Hypothalamus (tissue), 51 donors: ENCODE measurements around the gene ITPKB.

Experiments used
- DNase-seq, 51 donors: peaks; one replicate each; lab custom pipeline; 2025; lab: John Stamatoyannopoulos, UW

The ITPKB gene

DNA sequence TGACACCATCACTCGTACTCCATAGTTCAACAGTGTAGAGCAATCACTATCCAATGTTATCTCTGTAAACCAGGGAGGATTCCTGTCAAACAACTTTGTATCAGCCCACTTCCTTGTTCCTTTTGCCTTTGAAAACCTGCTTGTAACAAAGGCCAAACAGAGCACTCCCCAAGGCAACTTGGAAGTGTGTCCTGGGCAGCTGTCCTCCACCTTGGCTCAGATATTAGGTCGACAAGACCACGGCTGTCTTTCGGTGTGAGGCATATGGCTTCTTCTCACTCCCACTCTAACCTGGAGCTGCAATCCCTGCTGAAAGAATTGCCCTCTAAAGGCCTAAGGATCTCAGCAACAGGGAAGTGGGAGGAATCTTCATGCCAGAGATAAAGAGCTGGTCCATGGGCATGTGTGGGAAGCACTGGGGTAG, 66.7 kb downstream of the ITPKB start:
- DNase-seq = no peak

DNA sequence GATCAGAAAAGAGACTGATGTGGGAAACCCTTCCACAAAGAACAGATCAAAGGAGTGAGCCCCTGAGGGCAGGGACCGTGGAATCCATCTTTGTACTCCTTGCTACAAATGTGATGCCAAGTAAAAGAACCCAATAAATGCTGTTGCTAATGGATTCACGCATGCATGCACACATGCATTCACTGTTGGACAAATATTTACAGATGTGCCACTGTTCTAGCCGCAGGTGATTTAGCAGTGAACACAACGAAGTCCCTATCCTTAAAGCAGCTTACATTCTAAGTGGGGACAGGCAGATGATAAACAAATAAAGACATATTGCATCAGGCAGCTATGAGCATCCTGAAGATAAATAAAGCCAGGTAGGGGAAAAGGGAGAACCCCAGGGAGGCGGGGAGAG, 67.8 kb downstream of the ITPKB start:
- DNase-seq = no peak

DNA sequence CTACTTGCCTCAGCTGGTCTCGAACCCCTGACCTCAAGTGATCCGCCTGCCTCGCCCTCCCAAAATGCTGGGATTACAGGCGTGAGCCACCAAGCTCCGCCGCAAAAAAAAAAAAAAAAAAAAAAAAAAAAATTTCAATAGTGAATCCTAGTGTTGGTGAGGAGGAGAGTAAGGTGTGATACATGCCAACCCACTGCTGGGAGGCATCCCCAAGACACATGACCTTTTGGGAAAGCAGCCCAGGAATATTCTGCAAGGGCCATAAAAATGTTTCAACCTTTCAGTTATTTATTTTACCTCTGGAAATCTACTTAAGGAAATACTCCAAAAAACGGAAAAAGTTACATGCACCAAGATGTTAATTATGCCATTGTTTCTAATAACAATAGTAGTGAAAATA, 69.0 kb downstream of the ITPKB start:
- no peak for DNase-seq

DNA sequence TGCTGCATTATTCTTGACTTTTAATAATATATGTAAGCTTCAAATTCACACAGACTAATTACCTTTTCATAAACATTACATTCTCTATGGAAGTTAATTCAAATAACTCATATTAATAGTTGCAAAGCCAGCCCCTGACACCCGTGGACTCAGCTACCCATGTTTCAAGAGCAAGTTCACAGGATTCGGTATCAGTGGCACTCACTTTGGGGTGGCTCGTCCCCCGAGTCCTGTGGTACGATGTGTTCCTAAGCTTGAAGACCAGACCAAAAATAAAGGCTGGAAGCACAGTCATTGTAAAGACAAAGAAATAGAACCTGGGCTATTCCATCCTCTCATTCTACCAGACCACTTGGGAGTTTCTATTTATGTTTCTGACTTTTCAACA, 70.9 kb downstream of the ITPKB start:
- DNase-seq = no peak

DNA sequence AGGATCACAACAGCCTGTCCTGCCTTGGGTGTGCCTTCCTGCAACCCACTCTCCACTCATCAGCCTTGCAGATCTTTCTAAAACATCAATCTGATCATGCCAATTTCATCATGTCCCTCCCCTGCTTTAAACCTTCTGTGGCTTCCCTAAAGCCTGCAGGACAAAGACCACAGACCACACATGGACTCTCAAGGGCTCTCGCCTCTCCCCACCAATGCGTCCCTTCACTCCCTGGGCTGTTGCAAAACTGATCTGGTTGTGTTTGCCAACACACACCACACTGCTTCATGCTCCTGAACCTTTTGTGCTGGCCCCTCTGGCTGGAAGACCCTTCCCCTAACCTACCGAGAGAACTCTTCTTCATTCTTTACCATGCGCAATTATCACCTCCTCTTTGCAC, 72.4 kb downstream of the ITPKB start:
- DNase-seq = no peak

DNA sequence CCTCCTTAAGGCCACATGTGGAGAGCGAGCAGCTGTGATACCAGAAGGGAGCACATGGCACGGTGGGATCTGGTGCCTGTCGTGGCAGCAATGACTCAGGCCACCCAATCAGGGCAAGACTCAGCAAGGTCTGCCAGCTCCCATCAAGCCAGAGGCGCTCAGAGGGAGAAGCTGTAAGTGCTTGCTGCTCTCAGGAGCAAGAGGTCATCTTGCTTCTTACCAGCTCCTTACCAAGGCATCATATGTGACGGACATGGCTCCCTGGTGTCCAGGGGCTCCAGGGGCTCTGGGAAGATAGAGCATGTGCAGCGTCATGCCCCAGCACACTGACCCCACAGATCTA, 72.9 kb downstream of the ITPKB start:
- DNase-seq = no peak

DNA sequence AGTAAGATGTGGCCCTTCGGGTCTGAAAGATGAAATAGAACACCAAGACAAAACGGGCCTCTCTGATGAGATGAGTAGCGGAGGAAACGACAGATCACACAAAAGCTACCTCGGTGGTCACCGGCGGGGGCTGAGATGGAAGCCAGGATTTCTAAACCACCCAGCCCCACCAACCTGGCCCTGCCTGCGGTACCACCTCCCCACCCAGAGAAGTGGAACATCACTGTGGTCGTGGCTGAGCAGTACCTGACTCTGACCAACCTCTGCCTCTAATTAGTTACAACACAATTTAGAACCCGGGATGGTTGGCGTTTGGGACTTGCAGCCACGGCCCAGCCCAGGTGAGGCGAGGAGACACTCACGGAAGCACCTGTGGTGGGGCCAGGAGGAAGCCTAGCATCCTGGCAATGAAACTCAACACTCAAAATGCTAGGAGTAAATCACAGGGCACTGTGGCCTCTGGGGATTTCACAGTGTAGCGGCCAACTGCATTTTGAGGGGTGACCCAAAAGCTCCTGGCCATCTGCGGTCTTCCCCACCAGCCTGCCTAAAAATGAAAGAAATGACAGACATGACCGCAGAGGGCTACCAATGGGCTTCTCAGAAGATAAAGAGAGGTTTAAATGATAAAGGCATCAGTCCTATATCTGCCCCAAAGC, 73.4 kb downstream of the ITPKB start:
- no peak for DNase-seq

DNA sequence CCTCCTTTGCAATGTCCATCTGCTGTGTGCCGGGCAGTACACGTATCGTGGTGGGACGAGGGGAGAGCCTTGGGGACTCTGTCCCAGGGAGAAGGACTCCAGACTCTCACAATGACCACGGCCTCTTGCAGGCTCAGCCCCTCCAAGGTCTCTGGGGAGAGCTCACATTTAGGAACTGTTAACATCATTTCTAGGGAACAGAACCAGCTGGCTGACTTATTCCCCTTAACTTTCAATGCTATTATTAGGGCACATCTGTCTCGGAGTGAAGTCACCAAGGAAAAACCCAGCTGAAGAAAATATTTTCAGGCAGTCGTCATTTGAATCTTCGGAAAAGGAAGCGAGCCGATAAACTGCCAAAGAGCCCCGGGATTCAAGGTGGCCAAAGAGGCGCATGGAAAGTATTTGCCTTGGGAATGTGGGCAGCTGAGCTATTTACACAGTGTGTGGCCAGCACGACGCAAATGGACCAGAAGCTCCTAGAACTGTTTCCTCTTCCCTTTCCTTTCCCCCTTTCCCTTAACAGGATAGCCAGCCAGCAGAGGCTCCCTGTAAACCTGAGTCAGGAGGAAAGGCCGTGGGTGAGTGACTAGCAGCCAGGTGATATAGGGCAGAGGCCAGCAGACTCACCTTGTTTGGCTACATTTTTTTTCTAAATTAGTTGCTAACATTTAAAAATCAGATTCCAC, 74.5 kb downstream of the ITPKB start:
- DNase-seq = peak in 2 of 51 donors; percentile 34 to 39

DNA sequence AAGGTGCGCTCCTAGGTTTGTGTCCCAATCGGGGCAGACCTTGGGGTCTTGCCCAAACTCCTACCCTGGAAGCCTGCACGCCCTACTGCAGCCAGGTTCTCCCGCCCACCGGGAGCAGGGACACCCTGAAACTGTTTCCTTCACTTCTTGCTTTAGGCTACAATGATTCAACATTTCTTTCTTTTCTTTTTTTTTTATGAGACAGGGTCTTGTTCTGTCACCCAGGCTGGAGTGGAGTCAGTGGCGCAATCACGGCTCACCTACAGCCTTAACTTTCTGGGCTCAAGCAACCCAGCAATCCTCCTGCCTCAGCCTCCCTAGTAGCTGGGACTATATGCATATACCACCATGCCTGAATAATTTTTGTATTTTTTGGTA, 75.8 kb downstream of the ITPKB start:
- no peak for DNase-seq

DNA sequence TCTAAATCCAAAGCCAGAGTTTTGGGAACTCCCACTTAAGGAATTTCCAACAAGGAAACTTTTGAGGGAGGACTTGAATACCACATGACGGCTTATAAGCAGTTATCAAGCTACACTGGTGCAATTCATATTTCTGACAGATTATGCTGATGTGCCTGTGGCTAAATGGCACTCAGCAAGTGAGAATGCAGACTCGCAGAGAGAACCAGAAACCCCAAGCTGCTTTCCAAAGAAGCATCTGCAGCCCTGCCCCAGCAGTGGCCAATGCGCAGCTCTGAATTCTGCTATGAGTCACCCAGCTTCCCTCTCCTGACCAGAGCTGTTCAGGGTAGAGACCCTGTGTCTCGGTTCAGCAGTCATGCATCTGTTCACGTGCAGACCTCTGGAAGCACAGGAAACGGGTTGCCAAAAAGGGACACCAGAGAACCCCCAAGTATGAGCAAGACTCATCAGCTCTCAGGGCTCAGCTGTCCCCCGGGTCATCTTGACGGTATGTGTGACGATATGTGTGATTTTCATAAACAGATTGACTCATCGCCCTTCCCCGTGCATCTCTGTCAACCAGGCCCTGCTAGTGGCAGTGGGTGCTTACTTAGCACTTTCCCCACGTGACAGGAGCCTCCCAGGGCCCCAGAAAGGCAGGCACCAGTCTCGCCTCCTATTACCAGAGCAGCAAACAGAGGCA, 76.3 kb downstream of the ITPKB start:
- DNase-seq = peak in 28 of 51 donors; percentile 24 to 91 (median 60)

DNA sequence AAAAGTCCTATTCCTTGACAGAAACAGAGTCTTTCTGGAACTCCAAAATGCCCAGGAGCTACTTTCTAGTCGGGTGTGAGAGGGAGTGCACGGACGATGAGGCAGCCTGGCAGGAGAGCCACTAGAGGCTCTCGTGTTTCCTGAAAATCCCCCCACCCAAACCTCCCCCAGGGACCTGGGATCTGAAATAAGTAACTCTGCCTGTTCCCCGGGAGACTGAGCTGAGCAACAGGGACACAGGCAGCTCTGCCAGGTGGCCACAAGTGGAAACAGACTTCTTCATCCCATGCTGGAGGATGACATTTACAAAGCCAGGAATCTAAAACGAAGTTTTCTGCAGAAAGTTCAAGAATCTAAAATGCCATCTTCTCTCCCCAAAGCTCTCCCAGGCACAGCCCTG, 77.1 kb downstream of the ITPKB start:
- DNase-seq = peak in 5 of 51 donors; percentile 29 to 56 (median 40)

DNA sequence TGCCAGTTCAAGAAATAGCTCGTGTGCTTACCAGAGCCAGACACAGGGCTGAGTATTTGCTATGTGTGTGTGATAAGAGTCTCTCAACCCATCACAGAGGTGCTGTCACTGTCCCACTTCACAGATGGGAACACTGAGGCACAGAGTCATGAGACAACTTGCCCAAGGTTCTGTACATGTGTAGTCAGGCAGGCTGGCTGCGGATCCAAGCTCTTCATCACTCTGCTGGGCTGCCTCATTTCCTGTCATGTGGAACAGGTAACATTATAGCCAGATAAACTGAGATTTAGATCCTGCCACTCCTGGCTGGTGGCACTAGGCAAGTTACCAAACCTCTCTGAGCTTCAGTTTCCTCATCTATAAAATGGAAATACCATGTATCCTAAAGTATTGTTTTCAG, 77.8 kb downstream of the ITPKB start:
- DNase-seq = no peak

DNA sequence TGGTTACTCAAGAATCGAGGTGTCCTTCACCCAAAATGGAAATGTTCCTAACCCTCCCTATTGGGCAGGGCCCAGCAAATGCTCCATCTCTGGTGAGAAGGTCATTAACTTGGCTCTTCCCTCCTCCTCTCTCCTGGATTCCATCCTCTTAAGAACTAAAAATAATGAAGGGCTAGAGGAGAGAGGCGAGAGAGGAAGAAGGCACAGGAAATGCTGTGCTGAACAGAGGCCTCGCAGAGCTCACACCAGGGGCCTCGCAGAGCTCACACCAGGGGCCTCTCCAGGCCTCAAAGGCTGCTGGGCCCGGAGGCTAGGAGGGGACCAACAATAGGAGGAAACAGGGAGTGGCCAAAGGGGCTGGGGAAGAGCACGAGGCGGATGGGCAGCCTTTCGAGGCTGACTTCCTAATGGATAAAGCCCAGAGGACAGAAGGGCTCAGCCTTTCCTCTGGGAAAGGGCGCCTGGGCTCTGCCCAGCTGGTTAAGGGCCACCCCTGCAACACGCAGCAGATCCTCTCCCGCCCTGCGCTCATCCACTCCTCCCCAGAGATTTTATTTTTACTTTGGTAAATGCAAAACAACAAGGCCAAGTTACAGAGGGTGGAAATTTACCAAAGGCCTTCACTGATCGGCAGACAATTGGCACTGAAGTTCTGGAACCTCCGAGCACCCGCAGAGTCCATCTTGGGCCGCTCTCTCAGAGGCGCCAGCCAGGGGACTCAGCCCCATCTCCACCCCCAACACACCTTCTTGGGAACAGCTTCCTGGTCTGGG, 78.5 kb downstream of the ITPKB start:
- peak in 3 of 51 donors; percentile 20 to 32 (median 24) for DNase-seq

DNA sequence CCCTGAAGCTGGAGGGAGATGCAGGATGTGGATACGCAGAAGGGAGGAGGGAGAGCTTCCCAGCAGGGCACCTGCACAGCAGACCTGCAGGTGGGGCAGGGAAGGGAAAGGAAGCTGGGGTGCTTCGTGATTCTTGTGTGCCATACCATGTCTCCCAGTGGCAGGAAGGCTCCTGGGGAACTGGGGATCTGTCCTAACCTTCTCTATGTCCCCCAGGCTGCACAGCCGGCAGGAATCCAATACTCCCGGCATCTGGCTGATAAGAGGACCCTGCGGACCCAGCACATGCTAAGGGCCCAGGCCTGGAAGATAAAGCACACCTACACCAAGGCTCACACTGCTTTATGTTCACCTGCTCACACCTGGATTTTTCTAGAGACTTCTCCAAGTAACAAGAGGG, 79.4 kb downstream of the ITPKB start:
- no peak for DNase-seq

DNA sequence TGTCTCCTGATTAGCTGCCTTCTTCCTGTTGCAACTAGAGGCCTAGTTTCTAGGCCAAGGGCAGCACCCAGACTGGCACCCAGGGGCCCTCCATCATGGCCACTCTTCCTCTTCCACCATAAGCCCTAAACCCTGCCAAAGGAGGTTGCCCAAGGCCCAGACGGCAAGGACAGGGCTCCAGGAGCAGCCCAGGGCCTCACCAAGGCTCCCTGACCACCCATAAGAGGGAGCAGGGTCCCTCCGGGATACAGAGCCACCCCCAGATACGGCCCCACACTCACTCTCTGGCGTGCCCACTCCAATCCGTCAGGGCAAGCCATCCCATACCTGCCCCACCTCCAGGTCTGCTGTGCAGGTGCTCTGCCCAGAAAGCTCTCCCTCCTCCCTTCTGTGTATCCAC, 79.9 kb downstream of the ITPKB start:
- no peak for DNase-seq

DNA sequence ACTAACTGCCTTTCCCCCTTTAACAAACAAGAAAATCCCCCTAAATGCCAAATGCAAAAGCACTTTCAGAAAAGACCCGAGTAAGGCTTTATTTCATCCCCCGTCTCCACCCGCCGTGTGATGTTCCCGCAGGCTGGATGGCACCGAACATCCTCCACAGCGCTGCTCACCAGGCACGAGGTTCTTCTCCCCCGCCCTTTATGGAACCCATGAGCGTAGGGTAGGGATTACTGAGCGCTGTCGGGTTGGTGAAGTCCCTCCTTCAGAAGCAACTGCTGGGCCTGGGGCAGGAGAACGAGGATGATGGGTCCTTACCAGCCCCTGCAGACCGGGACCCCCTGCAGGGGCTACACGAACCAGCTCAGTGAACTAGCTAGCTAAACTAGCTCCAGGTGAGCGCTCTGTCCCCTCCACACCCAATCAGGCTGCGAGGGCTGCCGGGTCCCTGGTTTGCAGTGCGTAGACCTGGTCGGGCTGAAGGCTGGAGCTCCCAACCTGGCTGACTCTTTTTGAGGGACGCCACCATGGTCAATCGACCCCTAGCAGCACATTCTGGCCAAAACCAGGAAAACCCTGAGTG, 80.4 kb downstream of the ITPKB start:
- peak in 23 of 51 donors; percentile 30 to 80 (median 58) for DNase-seq

DNA sequence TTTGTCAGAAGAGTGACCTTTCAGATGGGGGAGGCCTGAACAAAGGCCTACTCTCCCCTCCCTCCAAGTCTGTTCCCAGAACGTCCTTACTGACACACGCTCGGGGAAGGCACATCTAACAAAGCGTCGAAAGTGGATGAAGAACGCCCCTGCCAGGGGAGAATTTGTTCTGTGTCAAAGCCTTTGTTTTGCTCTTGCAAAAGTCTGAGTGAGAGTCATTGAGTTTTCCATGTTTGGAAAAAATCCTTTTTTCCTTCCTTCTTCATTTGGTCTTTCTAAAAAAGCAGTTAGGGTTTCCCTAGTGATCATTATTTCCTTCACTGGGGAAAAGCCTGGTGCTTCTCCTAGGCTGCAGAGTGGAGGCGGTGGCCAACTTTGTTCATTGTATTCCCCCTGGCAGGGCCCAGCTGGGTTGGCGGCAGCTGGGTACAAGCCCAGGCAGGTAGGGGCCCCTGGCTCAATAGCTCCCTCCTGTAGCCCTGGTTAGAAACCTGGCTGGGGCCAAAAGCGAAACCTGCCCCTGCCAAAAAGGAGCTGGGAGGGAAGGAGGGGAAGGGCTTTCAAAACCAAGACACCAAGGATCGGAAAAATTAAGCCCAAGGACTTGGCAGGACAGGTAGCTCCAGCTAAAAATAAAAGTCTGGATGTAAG, 81.1 kb downstream of the ITPKB start:
- peak in 40 of 51 donors; percentile 30 to 90 (median 72) for DNase-seq

DNA sequence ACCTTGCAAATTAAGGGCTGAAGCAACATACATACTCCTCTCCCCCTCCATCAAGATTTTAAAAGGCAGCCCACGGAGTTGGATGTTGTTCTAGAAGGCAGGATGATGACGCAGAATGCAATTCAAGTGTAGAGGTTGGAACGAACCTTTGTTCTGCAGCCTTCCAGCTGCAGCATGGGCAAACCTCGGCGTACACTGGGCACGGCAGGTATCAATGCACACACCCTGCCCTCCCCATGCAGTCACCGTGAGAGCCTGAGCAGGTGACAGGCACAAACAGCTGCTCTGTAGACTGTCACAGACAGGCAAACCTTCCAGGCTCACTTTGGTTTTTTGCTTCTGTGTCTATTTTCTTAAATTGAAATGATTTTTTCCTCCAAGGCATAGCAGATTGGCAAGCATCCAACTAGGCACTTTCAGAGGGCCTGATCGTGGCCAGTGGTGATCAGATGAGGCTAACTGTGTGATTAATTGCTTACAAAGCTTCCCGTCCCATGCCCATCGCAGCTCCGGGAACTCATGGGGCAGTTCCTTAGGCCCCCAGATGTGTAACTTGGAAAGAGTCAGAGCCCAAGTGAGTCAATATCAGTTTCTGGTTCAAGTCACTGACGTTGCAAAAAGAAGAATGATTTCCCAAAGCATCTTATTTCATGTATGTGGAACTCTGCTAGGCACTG, 82.3 kb downstream of the ITPKB start:
- peak in 3 of 51 donors; percentile 40 to 60 (median 60) for DNase-seq

DNA sequence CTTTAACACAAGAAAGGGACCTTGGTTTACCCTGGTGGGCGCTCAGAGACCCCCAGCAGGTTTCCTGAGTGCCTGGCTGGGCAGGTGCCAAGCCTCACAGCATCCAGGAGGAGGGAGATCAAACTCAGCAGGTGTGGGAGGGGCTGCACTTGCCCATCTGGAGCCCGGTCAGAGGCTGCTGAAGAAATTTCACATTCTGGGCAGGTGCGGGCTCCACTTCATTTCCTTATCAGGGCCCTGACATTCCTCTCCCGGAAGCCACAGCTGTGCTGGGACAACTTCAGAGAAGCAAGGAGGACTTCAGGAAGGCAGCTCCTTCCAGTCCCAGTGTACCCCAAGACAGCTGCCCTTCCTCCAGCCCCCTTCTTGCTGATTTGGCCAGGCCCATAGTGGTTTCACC, 82.9 kb downstream of the ITPKB start:
- DNase-seq = no peak
